ENCODE data around the gene SINHCAF.
A peak's percentile ranks its signal among the peaks of the same experiment; 100 is the strongest.
"Not testable (repeated sequence)": the region's sequence is repeated elsewhere in the genome, so short reads cannot be mapped to it uniquely, and the experiment has no call there.

The SINHCAF gene

DNA sequence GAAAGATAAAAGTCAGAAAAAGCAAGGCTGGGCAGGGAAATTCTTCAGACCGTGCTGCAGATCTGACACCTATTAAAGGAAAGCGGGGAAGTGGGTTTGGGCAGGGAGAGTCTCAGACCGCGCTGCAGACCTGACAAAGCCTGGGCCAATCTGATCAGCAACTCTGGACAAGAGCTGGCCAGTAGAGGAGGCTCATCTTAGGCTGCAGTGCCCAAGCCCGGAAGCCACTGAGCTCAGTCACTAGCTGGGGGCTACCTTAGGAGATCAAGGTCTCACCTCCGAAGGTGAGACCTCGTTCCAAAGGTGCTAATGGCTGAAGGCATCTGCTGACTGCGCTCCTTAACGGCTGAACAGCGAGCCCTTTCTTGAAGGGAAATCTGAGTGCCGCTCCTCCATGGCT lies 60.2 kb downstream of the SINHCAF start:
- DNase-seq (ENCODE audit: low read depth in 2 of 2) = no peak

DNA sequence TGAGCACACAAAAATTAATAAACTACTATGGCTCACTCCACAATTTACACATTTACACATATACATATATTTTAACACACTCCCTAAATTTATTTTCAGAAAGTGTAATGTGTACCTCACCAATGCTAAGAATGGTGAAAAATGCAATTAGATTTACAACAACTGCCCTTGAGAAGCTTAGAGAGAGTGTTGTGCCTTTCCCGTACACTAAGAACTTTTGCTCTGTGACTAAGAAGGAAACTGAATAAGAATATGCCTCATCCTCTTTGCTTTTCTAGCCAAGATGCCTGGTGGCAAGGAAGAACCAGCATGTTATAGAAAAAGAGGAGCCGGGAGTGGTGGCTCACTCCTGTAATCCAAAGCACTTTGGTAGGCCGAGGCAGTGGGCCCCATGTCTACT lies 62.3 kb downstream of the SINHCAF start:
- no peak for DNase-seq (ENCODE audit: low read depth in 2 of 2)

DNA sequence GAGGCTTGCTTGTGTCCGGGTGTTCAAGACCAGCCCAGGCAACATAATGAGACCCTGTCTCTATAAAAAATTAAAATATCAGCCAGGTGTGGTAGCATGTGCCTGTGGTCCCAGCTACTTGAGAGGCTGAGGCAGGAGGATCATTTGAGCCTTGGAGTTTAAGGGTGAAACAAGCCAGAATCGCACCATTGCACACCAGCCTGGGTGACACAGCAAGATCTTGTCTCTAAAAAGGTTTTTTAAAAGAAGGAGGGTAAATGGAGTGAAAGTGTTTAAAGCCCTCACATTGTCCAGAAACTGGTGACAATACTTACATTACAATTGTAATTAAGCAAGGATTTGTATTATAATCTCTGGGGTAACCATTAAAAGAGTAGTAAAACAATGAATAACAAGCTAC lies 64.2 kb downstream of the SINHCAF start:
- no peak for DNase-seq (ENCODE audit: low read depth in 2 of 2)

DNA sequence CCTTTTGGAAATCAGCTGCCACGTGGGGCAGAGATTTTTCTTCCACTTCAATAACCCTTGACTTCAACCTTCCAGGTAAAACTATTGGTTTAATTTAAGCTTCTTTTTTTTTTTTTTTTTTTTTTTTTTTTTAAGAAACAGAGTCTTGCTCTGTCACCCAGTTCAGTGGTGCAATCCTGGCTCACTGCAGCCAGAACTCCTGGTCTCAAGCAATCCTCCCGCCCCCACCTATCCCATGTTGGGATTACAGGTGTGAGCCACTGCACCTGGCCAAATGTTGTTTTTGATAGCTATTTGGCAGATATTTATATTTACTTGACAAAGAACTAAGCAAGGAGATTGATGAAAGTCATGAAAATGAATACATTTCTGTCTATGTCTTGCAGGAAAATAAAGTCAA lies 65.1 kb downstream of the SINHCAF start:
- no peak for DNase-seq (ENCODE audit: low read depth in 2 of 2)

DNA sequence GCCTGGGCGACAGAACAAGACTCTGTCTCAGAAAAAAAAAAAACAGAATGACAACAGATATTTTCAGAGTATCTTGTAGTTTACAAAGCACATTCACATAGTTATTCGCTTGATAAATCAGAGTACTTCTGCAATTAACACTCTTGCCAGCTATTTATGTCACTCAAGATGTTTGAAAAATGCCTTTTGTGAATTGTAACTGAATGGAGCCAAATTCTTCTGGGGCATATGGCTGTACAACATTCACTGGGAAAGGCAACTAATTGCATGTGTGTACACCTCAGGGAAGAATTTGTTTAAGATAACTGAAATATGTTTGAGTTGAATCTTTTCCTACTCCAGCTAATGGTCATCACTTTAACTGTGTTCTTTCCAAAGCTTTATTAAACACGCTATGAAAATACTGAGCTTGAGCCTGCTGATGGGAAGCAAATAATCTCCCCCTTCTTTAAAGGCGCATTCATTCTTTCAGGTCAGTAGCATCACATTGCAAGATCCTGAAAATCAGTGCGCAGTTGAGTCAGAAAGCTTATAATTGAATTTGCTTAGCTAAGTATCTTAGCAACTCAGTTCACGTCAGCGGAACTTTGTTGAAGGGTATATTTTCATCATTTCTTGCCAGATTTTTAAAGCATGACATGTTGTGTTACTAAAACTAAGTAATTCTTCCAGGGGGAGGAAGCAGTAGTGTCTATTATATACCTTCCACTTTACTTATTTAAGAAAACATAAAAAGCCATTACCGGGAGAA lies 66.6 kb downstream of the SINHCAF start:
- no peak for DNase-seq (ENCODE audit: low read depth in 2 of 2)

DNA sequence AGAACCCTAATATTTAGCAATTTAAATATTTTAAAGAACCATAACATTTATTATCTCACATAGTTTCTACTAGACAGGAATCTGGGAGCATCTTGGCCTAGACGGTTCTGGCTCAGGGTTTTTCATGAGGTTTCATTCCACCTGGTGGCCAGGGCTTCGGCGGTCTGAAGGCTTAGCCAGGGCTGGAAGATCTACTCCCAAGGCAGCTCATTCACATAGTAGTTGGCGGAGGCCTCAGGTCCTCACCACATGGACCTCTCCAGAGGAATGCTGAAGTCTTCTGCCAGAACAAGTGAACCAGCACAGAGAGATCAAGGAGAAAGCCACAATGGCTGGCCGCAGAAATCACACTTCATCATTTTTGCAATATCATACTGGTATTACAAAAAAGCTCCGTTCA lies 68.2 kb downstream of the SINHCAF start:
- no peak for DNase-seq (ENCODE audit: low read depth in 2 of 2)

DNA sequence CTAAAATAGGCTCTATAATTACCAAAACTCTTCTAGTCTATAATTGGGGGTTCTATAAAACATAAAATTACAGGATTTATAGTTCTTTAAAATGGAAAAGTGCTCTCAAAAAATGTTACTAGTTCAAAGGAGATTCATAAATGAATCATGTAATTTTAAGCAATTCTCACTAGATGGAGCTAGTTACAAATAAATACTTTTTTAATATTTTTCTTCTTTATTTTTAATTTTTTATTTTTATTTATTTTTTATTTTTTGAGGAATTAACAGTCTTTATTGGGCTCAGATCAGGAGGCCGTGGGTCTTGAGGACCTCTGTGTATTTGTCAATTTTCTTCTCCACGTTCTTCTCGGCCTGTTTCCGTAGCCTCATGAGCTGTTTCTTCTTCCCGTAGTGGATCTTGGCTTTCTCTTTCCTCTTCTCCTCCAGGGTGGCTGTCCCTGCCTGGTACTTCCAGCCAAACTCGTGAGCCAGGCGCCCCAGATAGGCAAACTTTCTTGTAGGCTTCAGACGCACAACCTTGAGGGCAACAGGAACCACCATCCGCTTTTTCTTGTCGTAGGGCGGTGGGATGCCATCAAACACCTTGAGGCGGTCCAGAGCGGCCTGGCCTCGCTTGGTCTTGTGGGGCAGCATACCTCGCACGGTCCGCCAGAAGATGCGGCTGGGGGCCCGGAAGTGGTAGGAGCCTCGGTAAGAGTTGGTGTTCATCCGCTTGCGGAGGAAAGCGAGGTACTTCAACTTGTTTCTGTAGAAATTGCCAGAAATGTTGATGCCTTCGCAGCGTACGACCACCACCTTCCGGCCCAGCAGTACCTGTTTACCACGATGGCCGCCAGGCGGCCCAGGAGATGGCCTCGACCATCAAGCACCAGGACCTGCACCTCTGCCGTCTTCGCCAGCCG lies 74.0 kb downstream of the SINHCAF start:
- not testable (repeated sequence) for DNase-seq (ENCODE audit: low read depth in 2 of 2)

DNA sequence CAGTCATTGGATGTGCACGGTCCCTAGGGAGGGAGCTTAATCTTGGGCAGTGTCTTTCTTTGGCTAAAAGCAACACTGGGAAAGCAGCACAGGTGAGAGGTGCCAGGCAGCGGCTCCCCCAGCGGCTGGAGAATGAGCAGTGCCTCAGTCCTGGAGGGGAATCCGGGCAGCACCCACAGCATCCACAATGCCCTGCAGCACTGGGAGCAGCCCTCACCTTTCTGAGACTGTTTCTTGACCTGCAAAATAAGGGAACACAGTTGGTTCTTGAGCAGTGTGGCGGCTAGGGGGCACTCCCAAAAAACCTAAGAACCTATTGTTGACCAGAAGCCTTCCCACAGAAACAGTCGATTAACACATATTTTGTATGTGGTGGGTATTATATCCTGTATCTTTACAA lies 75.8 kb downstream of the SINHCAF start:
- no peak for DNase-seq (ENCODE audit: low read depth in 2 of 2)

DNA sequence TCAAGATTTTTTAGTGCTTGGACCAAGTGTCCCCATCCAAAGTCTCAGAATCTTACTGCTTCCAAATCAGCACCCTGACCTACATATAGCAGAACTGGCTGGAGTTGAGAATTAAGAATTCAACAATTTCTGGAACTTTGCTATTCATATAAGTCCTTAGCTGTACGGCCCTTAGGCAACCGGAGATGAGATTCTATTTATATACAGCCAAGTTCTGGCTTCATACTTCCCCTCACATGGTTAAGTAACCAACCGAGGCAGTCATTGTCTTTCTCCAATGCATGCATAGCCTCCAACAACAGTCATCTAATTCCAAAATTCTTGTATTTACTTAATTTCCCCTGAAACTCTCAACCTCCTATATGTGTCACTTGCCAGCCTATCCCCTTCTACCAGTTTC lies 76.6 kb downstream of the SINHCAF start:
- no peak for DNase-seq (ENCODE audit: low read depth in 2 of 2)

DNA sequence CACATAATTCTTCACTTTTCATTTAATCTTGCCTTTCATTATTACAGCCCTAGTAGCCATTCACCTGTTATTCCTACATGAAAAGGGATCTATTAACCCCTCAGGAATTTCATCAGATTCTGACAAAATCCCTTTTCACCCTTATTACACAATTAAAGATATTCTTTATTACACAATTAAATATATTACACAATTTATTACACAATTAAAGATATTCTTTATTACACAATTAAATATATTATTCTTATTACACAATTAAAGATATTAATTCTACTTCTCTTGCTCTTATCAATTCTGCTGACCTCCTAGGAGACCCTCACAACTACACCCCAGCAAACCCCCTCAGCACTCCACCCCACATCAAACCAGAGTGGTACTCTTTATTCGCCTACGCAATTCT lies 77.1 kb downstream of the SINHCAF start:
- no peak for DNase-seq (ENCODE audit: low read depth in 2 of 2)

DNA sequence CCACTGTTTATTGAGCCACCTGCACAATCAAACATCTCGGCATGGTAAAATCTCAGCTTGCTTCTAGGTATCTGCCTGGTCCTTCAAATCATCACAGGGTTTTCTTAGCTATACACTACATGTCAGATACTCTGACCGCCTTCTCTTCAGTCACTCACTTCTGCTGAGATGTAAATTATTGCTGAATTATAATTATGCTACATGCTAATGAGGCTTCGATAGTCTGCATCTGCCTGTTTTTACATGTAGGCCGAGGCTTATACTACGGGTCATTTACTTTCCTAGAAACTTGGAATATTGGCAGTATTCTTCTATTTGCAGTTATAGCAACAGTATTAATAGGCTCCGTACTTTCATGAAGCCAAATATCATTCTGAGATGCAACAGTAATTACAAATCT lies 77.6 kb downstream of the SINHCAF start:
- no peak for DNase-seq (ENCODE audit: low read depth in 2 of 2)

DNA sequence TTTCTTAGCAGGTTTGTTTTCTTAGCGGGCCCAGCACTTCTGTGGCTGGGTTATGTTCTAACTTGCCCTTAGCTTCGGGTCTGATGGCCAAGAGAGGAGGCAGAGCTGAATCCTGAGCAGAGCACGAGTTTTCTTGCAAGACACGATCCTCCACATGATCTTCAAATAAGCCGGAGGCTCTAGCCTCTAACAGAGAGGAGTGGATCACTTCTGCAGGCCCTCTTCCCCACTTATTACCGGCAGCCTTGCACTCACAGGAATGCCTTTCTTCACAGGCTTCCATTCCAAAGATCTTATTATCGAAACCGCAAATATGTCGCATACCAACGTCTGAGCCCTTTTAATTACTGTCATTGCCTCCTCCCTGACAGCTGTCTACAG lies 79.5 kb downstream of the SINHCAF start:
- no peak for DNase-seq (ENCODE audit: low read depth in 2 of 2)

DNA sequence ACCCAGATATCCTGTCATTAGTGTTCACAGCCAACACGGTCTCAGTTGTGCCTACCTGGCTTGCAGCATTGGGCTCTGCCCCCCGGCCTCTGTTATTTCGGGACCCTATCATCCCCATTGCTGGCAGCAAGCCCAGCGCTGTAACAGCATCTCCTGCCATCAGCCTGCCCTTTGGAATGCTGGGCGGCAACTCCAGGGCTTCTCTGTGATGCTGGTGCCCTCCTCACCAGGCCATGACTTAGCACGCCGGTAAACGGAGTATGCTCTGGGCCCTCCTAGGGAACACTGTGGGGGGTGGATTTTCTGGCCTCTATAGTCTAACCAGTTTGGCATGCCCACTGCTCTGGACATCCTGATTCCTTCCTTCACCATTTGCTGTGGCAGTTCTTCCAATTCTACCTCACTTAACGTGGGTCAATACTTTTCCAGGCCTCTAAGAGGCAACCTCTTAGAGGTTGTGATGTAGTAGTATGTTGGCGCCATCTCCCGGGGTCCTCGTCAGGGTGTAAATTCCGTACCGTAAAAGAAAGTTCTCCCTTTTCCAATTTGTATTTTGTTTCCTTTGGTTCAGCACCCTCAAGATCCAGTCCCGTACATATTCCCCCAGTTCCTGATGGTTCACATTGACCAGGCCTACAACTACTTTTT lies 80.0 kb downstream of the SINHCAF start:
- no peak for DNase-seq (ENCODE audit: low read depth in 2 of 2)

DNA sequence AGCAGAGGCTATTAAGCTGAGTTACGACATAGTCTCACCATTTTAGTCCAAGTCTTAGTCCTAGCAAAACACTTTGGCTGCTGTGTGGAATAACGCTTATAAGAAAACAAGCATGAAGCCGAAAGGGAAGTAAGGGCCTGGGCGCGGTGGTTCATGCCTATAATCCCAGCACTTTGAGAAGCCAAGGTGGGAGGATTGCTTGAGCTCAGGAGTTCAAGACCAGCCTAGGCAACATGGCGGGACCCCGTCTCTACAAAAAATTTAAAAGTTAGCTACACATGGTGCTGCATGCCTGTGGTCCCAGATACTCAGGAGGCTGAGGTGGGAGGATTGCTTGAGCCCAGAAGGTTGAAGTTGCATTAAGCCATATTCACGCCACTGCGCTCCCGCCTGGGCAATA lies 83.5 kb downstream of the SINHCAF start:
- not testable (repeated sequence) for DNase-seq (ENCODE audit: low read depth in 2 of 2)

DNA sequence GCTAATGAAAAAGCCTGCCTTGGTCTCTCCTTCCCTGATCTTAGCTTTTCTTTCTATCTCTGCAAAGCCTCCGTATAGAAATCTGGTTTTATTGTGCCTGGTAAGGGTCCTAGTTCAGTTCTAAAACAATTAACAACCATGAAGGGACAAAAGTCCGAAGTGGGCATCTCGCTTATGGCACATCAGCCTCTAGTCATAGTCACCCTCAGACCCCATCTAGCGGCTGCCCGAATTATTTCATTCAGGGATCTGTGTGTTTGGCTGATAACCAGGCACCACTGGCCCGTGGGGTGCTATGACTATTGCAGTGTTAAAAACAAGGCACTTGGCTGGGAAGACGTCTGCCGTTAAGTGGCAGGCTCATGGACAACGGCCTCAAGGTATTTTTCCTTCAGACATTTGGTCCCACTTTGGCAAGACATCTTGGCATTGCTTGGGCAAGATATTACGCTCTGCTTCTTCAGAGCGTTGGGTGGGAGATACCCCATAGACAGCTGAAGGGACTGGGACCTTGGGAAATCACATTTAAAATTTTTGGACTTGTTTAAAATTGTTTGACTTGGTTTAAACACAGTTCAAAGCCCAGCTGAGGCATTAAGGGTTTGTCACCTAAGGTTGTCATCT lies 87.1 kb downstream of the SINHCAF start:
- peak; percentile 39 to 43 for DNase-seq (ENCODE audit: low read depth in 2 of 2)

DNA sequence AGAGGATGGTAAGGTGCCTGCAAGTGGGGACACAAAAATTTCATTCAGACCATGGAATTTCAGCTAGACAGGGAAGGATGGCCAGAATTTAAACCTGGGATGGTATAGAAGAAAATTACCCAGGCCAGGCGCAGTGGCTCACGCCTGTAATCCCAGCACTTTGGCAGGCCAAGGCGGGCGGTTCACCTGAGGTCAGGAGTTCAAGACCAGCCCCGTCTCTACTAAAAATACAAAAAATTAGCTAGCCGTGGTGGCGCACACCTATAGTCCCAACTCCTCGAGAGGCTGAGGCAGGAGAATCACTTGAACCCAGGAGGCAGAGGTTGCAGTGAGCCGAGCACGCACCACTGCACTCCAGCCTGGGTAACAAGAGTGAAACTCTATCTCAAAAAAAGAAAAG lies 87.6 kb downstream of the SINHCAF start:
- DNase-seq (ENCODE audit: low read depth in 2 of 2) = not testable (repeated sequence)

DNA sequence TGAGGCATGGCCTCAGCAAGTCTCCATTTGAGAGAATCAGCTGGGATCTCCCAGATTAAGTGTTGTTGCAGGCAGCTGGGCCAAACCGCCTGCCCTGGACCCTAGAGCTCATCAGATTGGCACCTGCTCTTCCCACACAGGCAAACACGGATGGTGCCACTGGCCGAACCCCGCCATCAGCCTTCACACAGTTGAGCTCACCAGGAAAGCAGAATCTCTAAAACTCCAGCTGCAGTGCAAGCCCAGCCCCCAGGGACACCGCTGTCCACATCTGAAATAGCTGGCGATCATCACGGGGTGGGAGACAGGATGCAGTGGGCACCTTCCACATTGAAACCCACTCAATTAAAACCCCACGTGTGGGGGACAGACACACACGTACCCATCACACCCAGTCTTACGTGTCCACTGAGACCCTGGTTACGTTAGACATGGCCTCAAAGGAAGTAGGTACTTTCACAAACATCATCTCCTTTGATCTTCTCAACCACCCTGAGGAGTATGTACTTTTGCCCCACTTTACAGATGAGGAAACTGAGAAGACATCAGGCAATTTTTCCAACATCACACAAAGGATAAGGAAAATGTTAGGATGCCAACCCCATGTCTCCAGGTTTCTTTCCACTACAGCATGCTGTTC lies 88.8 kb downstream of the SINHCAF start:
- no peak for DNase-seq (ENCODE audit: low read depth in 2 of 2)

DNA sequence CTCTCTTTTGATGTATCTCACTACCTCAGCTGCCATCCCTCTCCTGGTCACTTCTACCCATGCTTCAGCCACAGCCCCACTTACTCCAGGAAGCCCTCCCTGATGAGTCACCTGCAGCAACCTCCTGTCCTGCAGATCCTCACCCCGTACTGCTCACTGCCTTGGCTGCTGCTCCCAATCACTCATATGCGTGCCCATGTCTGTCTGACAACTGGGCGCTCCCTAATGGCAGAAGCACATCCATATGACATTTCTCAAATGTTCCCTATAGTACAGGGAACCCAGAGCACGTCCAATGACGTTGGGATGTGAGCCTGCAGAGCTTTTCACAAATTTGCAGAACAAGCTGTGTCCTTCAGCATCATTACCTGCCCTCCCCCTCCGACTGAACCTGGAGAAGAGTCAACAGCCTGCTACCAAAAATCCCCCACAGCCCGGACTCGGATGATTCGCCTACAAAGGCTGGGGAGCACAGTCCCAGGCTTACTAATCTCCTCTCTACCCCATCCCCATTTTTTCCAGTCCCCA lies 90.0 kb downstream of the SINHCAF start:
- DNase-seq (ENCODE audit: low read depth in 2 of 2) = no peak

DNA sequence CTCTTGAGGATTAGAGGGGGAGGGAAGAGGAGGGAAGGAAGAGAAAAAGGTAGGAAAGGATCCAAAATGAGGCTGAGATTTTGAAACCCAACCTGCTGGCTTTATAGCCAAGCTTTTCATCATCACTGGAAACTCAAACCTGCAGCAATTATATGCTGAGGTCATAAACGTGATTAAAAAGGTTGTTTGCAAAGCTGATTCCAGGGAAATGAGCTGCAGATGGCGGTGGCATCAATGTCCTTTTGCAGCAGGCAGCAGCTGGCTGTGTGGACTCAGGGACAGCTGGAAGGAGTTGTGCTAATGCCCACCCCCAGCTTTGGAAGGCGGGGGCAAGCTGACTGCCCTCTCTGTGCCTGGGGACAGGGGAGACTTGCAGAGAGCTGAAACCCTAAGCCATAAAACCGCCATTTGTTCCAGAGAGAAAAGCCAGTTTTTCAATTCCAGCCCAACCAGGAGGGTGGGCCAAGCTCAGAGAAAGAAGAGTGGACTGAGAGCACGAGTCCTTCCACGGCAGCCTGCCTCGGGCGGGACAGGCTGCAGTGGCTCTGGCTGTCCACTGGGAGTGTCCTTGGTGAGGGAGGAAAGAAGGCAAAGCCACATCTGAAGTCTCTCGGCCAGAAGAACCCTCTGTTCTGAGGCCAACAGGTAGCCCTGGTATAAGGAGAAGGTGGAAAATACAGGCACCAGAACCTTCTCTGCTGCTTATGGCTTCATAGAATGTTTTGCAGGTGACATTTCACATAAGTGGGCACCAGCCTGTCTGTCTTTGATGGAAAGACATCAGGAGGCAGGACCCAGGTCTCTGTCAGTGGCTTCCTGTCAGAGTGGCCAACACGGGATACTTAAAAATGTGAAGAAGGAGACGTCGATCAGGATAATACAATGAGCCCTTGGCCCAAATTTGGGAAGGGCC lies 90.7 kb downstream of the SINHCAF start:
- DNase-seq (ENCODE audit: low read depth in 2 of 2) = no peak

All from stimulated activated CD4-positive, alpha-beta T cell treated with anti-CD3 and anti-CD28 coated beads, Interleukin-1b, Interleukin-23, amount 100 ng/mL, for 4 hours (primary cell).